ENCODE measurements around the gene SDK2.

Gene SDK2

GRCh38 chr17:73604476-73604875 lies 39.8 kb downstream of the SDK2 start:
- no peak for DNase-seq

GRCh38 chr17:73603971-73604370 lies 40.3 kb downstream of the SDK2 start:
- DNase-seq = no peak

- no peak for DNase-seq
Measured at GRCh38 chr17:73600103-73600871, 44.0 kb downstream of the SDK2 start.

GRCh38 chr17:73599599-73599998 lies 44.6 kb downstream of the SDK2 start:
- no peak for DNase-seq

- no peak for DNase-seq
Measured at GRCh38 chr17:73598212-73598611, 46.0 kb downstream of the SDK2 start.

GRCh38 chr17:73595931-73596330 lies 48.3 kb downstream of the SDK2 start:
- no peak for DNase-seq

GRCh38 chr17:73595479-73595878 lies 48.8 kb downstream of the SDK2 start:
- no peak for DNase-seq

GRCh38 chr17:73595068-73595467 lies 49.2 kb downstream of the SDK2 start:
- no peak for DNase-seq

- DNase-seq = no peak
Measured at GRCh38 chr17:73594598-73594997, 49.6 kb downstream of the SDK2 start.

- DNase-seq = no peak
Measured at GRCh38 chr17:73594025-73594424, 50.2 kb downstream of the SDK2 start.

GRCh38 chr17:73593249-73593965 lies 50.8 kb downstream of the SDK2 start:
- DNase-seq = peak; percentile 57

GRCh38 chr17:73592501-73592961 lies 51.7 kb downstream of the SDK2 start:
- no peak for DNase-seq

GRCh38 chr17:73592079-73592415 lies 52.2 kb downstream of the SDK2 start:
- no peak for DNase-seq

GRCh38 chr17:73591296-73592078 lies 52.8 kb downstream of the SDK2 start:
- no peak for DNase-seq

- DNase-seq = peak; percentile 93
Measured at GRCh38 chr17:73589363-73589980, 54.8 kb downstream of the SDK2 start.

- peak; percentile 99 for DNase-seq
Measured at GRCh38 chr17:73588891-73589290, 55.4 kb downstream of the SDK2 start.

GRCh38 chr17:73588301-73588846 lies 55.9 kb downstream of the SDK2 start:
- no peak for DNase-seq

GRCh38 chr17:73586921-73587602 lies 57.2 kb downstream of the SDK2 start:
- DNase-seq = peak; percentile 24

GRCh38 chr17:73586275-73586832 lies 57.9 kb downstream of the SDK2 start:
- peak; percentile 80 for DNase-seq

GRCh38 chr17:73585583-73585982 lies 58.7 kb downstream of the SDK2 start:
- no peak for DNase-seq

- DNase-seq = no peak
Measured at GRCh38 chr17:73584987-73585386, 59.3 kb downstream of the SDK2 start.

- DNase-seq = no peak
Measured at GRCh38 chr17:73584049-73584448, 60.2 kb downstream of the SDK2 start.

Measured in NCI-H524 treated with DMSO at 0.1 percent for 48 hours (cell line).